ENCODE data around the gene MFSD11. TPM values are rescaled to one million over a fixed set of nuclear protein-coding genes. Genes with fewer than 3 reads are reported as not detected.

MFSD11 gene
- total RNA-seq, 4 donors from 2014 or later, result 7.6 to 41.3 (median 25.7) TPM

DNA sequence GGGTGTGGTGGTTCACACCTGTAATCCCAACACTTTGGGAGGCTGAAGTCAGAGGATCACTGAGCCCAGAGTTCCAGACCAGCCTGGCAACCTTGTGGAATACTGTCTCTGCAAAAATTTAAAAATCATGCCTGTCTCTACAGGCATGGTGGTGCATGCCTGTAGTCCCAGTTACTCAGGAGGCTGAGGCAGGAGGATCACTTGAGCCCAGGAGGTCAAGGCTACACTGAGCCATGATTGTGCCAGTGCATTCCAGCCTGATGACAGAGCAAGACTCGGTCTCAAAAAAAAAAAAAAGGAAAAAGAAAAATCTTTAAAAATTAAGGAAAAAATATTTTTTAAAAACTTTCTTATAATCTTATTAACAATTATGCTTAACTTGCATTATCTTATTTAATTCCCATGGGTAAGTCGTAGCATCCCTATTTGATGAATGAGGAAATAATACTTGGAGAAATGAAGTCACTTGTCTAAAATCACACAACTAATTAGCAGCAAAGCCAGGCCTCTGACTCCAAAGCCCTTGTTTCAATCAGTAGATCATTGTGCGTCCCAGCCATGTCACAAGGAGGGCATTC is 13.6 kb downstream of the MFSD11 start:
- H3K4me1 ChIP-seq, result no peaks in the 10 kb centered on the region
- no peak overlapping the region for H3K27ac ChIP-seq
- peaks cover 0 to 20% (median 0%) of the 10 kb centered on the region in 4 donors for H3K36me3 ChIP-seq
- intact Hi-C loops (cut with DNase I; ENCODE audit: low total_unique reads), result no loop called here
- no peaks in the 10 kb centered on the region for H3K9me3 ChIP-seq
- H3K27me3 ChIP-seq, result no peaks in the 10 kb centered on the region
- TF ChIP-seq POLR2AphosphoS5 (IDR thresholded peaks at IDR 0.05) (no peak), EP300 (IDR thresholded peaks at IDR 0.05; ENCODE audit: low read depth) (no peak), POLR2A (IDR thresholded peaks at IDR 0.05) (no peak)
- TF ChIP-seq, protein P1, sequence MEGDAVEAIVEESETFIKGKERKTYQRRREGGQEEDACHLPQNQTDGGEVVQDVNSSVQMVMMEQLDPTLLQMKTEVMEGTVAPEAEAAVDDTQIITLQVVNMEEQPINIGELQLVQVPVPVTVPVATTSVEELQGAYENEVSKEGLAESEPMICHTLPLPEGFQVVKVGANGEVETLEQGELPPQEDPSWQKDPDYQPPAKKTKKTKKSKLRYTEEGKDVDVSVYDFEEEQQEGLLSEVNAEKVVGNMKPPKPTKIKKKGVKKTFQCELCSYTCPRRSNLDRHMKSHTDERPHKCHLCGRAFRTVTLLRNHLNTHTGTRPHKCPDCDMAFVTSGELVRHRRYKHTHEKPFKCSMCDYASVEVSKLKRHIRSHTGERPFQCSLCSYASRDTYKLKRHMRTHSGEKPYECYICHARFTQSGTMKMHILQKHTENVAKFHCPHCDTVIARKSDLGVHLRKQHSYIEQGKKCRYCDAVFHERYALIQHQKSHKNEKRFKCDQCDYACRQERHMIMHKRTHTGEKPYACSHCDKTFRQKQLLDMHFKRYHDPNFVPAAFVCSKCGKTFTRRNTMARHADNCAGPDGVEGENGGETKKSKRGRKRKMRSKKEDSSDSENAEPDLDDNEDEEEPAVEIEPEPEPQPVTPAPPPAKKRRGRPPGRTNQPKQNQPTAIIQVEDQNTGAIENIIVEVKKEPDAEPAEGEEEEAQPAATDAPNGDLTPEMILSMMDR (IDR thresholded peaks at IDR 0.05), result no peak
- DNase-seq, result no peak
- H3K4me3 ChIP-seq, result no peak overlapping the region
- 89 to 100% methylated on average over 1 to 3 of the region's 3 CpGs for WGBS, 2 donors (ENCODE audit: low coverage in 1 of 2)
- in situ Hi-C loops (cut with MboI; ENCODE audit: low pct_ligation_motif_present in 1 of 4, low pct_unique_long_range_greater_than_20kb in 1 of 4, low sequenced_read_pairs in 3 of 4), result no loop called here

DNA sequence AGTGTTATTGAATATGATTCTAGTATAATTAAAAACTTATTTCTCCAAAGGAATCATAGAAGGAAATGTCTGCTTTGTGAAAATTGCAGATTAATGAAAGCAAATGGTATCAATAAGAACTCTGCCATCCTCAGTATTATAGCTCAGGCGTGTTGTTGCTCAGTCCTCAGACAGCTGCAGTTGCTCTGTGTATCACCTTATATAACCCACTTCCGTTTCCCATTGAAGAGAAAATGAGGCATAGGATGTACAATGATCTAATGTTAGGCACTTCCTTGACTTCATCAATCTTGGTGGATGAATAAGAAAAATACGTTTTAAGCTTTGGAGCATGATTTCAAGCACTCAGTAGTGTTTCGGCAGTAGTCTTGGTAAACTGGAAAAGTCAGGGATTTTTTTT is 14.1 kb downstream of the MFSD11 start:
- no peaks in the 10 kb centered on the region for H3K27me3 ChIP-seq
- TF ChIP-seq EP300 (IDR thresholded peaks at IDR 0.05; ENCODE audit: low read depth) (no peak), POLR2A (IDR thresholded peaks at IDR 0.05) (no peak), POLR2AphosphoS5 (IDR thresholded peaks at IDR 0.05) (no peak)
- TF ChIP-seq, protein P1 (IDR thresholded peaks at IDR 0.05), result no peak
- no peak overlapping the region for H3K27ac ChIP-seq
- intact Hi-C loops (cut with DNase I; ENCODE audit: low total_unique reads), result no loop called here
- H3K36me3 ChIP-seq, result peaks cover 0 to 18% (median 2%) of the 10 kb centered on the region in 4 donors
- DNase-seq, result no peak
- H3K4me1 ChIP-seq, result no peaks in the 10 kb centered on the region
- no peaks in the 10 kb centered on the region for H3K9me3 ChIP-seq
- no peak overlapping the region for H3K4me3 ChIP-seq
- in situ Hi-C loops (cut with MboI; ENCODE audit: low pct_ligation_motif_present in 1 of 4, low pct_unique_long_range_greater_than_20kb in 1 of 4, low sequenced_read_pairs in 3 of 4), result no loop called here
- WGBS, 2 donors (ENCODE audit: low coverage in 1 of 2), result 83 to 85% methylated on average over 4 of the region's 4 CpGs

DNA sequence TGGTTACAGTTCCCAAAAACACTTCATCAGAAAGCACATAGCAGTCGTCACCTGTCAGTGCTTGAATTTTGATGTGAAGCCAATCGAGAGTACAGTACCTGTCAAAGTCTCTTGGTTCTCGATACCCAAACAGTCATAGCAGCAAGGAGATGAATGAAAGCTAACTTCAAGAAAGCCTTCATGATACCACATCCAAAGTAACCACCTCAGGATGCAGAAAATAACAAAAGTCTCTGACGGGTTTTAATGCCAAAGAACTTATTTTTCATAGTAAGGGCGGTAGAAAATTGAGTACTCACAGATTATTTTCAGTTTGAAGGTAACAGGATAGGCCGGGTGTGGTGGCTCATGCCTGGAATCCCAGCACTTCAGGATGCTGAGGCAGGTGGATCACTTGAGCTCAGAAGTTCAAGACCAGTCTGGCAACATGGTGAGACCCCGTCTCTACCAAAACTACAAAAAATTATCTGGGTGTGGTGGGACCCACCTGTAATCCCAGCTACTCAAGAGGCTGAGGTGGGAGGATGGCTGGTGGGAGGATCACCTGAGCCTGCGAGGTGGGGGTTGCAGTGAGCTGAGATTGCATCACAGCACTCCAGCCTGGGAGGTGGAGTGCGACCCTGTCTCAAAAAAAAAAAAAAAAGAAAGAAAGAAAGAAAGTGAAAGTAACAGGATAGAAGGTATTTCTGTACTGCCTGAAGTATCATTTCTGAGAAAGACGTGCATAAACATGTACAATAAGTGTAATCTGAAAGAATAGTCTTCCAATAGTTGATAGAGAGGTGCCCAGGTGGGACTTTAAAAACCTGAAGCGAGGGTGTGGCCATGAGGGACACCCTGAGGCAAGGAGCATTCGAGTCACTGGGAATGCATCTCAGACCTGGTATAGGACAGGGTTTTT is 15.4 kb downstream of the MFSD11 start:
- intact Hi-C loops (cut with DNase I; ENCODE audit: low total_unique reads) (no loop called here), in situ Hi-C loops (cut with MboI; ENCODE audit: low pct_ligation_motif_present in 1 of 4, low pct_unique_long_range_greater_than_20kb in 1 of 4, low sequenced_read_pairs in 3 of 4) (no loop called here)
- TF ChIP-seq POLR2AphosphoS5 (IDR thresholded peaks at IDR 0.05) (no peak), POLR2A (IDR thresholded peaks at IDR 0.05) (no peak), EP300 (IDR thresholded peaks at IDR 0.05; ENCODE audit: low read depth) (no peak)
- TF ChIP-seq, protein P1 (IDR thresholded peaks at IDR 0.05), result no peak
- H3K27me3 ChIP-seq, result no peaks in the 10 kb centered on the region
- no peaks in the 10 kb centered on the region for H3K4me1 ChIP-seq
- no peak for DNase-seq
- no peak overlapping the region for H3K4me3 ChIP-seq
- WGBS, 2 donors (ENCODE audit: low coverage in 1 of 2), result 80 to 87% methylated on average over 7 to 12 of the region's 12 CpGs
- H3K9me3 ChIP-seq, result no peaks in the 10 kb centered on the region
- no peak overlapping the region for H3K27ac ChIP-seq
- peaks cover 0 to 18% (median 4%) of the 10 kb centered on the region in 4 donors for H3K36me3 ChIP-seq

DNA sequence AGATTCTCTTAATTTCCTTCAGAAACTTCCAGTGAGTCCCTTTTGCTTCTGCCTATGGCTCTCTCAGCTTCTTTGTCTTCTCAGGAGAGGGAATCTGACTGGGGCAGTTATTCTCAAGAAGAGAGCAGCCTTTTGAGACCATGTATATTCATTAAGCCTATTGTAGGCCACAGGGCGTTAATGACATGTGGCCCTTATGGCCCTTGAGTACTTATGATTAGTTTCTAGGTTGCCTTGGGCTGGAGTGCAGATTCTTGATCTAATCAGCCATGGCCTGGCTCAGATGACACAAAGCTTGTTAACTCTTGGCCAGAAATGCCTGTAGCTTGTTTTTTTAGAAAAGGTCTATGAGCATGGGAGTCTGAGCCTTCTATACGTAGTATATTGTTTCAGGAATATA is 17.4 kb downstream of the MFSD11 start:
- intact Hi-C loops (cut with DNase I; ENCODE audit: low total_unique reads), result no loop called here
- WGBS, 2 donors (ENCODE audit: low coverage in 1 of 2), result 100% methylated on average over 1 to 2 of the region's 2 CpGs
- H3K36me3 ChIP-seq, result peaks cover 0 to 18% (median 4%) of the 10 kb centered on the region in 4 donors
- H3K4me1 ChIP-seq, result no peaks in the 10 kb centered on the region
- no peak for TF ChIP-seq EP300 (IDR thresholded peaks at IDR 0.05; ENCODE audit: low read depth)
- TF ChIP-seq POLR2A (IDR thresholded peaks at IDR 0.05), result no peak
- TF ChIP-seq, protein P1 (IDR thresholded peaks at IDR 0.05), result no peak
- TF ChIP-seq POLR2AphosphoS5 (IDR thresholded peaks at IDR 0.05), result no peak
- H3K27me3 ChIP-seq, result no peaks in the 10 kb centered on the region
- no peak for DNase-seq
- H3K4me3 ChIP-seq, result no peak overlapping the region
- H3K27ac ChIP-seq, result no peak overlapping the region
- no peaks in the 10 kb centered on the region for H3K9me3 ChIP-seq
- in situ Hi-C loops (cut with MboI; ENCODE audit: low pct_ligation_motif_present in 1 of 4, low pct_unique_long_range_greater_than_20kb in 1 of 4, low sequenced_read_pairs in 3 of 4), result no loop called here
